ENCODE measurements around the gene KLK3. TPM values are rescaled to one million over a fixed set of nuclear protein-coding genes. Genes with fewer than 3 reads are reported as not detected.
A peak's percentile ranks its signal among the peaks of the same experiment; 100 is the strongest.
"Not testable (repeated sequence)": the region's sequence is repeated elsewhere in the genome, so short reads cannot be mapped to it uniquely, and the experiment has no call there.

The KLK3 gene
- 1 to 10 TPM in 2 of 4 donors, under 1 TPM in 2; 0.07 to 1.6 (median 0.69) TPM for polyA plus RNA-seq
- long read RNA-seq, donor 1, result 0 reads
- long read RNA-seq, donor 2, result 0 reads
- long read RNA-seq, donor 3, partial matches to known transcripts, result 0 of 1 reads
- long read RNA-seq, donor 3, other reads (novel, unspliced or antisense), result 0 of 1 reads
- long read RNA-seq, donor 4, result 0 reads
- long read RNA-seq, donor 5, result 0 reads
- long read RNA-seq, donor 6, result 0 reads
- long read RNA-seq, donor 7, result 0 reads
- long read RNA-seq, donor 8, result 0 reads
- long read RNA-seq, donor 9, result 0 reads
- long read RNA-seq, donor 10, result 0 reads

DNA sequence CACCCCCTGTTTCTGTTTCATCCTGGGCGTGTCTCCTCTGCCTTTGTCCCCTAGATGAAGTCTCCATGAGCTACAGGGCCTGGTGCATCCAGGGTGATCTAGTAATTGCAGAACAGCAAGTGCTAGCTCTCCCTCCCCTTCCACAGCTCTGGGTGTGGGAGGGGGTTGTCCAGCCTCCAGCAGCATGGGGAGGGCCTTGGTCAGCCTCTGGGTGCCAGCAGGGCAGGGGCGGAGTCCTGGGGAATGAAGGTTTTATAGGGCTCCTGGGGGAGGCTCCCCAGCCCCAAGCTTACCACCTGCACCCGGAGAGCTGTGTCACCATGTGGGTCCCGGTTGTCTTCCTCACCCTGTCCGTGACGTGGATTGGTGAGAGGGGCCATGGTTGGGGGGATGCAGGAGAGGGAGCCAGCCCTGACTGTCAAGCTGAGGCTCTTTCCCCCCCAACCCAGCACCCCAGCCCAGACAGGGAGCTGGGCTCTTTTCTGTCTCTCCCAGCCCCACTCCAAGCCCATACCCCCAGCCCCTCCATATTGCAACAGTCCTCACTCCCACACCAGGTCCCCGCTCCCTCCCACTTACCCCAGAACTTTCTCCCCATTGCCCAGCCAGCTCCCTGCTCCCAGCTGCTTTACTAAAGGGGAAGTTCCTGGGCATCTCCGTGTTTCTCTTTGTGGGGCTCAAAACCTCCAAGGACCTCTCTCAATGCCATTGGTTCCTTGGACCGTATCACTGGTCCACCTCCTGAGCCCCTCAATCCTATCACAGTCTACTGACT lies at the start of gene KLK3:
Gene KLK3 (plus strand): TSS at position 280 of the 775 bp plus-strand sequence. CDS start 41 bp downstream, at position 321.
- H3K36me3 ChIP-seq (ENCODE audit: control insufficient read depth in 3 of 3, insufficient read depth in 2 of 3, low read depth in 1 of 3, low read length in 3 of 3), result no peaks in the 10 kb centered on the region
- 61 to 75% (median 71%) methylated on average over 9 of the region's 9 CpGs for WGBS, 3 donors

DNA sequence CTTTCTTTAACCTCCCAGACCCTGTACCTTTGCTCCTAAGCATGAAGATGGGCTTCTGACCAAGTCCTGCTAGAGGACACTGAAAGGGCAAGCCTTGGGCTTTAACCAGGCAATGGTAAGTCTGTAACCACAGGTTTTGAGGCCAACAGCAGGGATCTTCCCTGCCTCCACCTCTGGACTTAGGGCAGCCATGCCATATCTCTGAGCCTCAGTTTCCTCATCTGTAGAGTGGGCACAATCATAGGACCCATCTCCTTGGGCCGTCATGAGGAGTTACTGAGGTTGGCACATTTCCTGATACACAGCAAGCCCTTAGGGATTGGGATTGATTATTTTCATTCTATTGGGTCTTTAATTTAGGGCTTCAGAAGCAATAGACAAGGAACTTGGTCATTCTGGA lies 45.9 kb upstream of the KLK3 start:
- no peaks in the 10 kb centered on the region for H3K36me3 ChIP-seq (ENCODE audit: control insufficient read depth in 3 of 3, insufficient read depth in 2 of 3, low read depth in 1 of 3, low read length in 3 of 3)
- no peak for FAIRE-seq
- no peaks in the 10 kb centered on the region for H3K9me3 ChIP-seq (ENCODE audit: control insufficient read depth in 2 of 2, insufficient read depth in 1 of 2, low read depth in 1 of 2, low read length in 1 of 2)
- H3K27ac ChIP-seq (ENCODE audit: low read depth in 1 of 3, low read length in 2 of 3), result no peak overlapping the region
- H3K27me3 ChIP-seq (ENCODE audit: control insufficient read depth in 3 of 3, insufficient read depth in 3 of 3, low read length in 3 of 3), result no peaks in the 10 kb centered on the region
- no peak for DNase-seq
- H3K4me3 ChIP-seq (ENCODE audit: low read depth in 1 of 3, low read length in 3 of 3), result no peak overlapping the region
- no peaks in the 10 kb centered on the region for H3K4me1 ChIP-seq (ENCODE audit: control insufficient read depth in 3 of 3, insufficient read depth in 2 of 3, low read depth in 1 of 3, low read length in 2 of 3)
- WGBS, 3 donors, result 68 to 74% (median 72%) methylated on average over 1 of the region's 1 CpG

More for the DNA sequence above, at the start of gene KLK3:
- DNase-seq (no peak), FAIRE-seq (no peak)
- peaks cover 0 to 9% (median 4%) of the 10 kb centered on the region in 3 donors for H3K27me3 ChIP-seq (ENCODE audit: control insufficient read depth in 3 of 3, insufficient read depth in 3 of 3, low read length in 3 of 3)
- H3K4me3 ChIP-seq (ENCODE audit: low read depth in 1 of 3, low read length in 3 of 3), result no peak within 1 kb of the TSS
- H3K27ac ChIP-seq (ENCODE audit: low read depth in 1 of 3, low read length in 2 of 3), result no peak within 1 kb of the TSS
- H3K4me1 ChIP-seq (ENCODE audit: control insufficient read depth in 3 of 3, insufficient read depth in 2 of 3, low read depth in 1 of 3, low read length in 2 of 3), result no peaks in the 10 kb centered on the region
- no peaks in the 10 kb centered on the region for H3K9me3 ChIP-seq (ENCODE audit: control insufficient read depth in 2 of 2, insufficient read depth in 1 of 2, low read depth in 1 of 2, low read length in 1 of 2)

DNA sequence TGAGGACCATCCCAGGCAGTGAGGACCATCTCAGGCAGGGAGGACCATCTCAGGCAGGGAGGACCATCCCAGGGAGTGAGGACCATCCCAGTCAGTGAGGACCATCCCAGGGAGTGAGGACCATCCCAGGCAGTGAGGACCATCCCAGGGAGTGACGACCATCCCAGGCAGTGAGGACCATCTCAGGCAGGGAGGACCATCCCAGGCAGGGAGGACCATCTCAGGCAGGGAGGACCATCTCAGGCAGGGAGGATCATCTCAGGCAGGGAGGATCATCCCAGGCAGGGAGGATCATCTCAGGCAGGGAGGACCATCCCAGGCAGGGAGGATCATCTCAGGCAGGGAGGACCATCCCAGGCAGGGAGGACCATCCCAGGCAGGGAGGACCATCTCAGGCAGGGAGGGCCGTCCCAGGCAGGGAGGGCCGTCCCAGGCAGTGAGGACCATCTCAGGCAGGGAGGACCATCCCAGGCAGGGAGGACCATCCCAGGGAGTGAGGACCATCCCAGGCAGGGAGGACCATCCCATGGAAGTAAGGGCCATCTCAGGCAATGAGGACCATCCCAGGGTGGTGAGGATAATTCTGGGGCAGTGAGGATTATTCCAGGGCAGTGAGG lies 43.0 kb upstream of the KLK3 start:
- H3K4me1 ChIP-seq (ENCODE audit: control insufficient read depth in 3 of 3, insufficient read depth in 2 of 3, low read depth in 1 of 3, low read length in 2 of 3); H3K4me3 ChIP-seq (ENCODE audit: low read depth in 1 of 3, low read length in 3 of 3); FAIRE-seq; H3K27me3 ChIP-seq (ENCODE audit: control insufficient read depth in 3 of 3, insufficient read depth in 3 of 3, low read length in 3 of 3); H3K27ac ChIP-seq (ENCODE audit: low read depth in 1 of 3, low read length in 2 of 3); DNase-seq; H3K9me3 ChIP-seq (ENCODE audit: control insufficient read depth in 2 of 2, insufficient read depth in 1 of 2, low read depth in 1 of 2, low read length in 1 of 2); H3K36me3 ChIP-seq (ENCODE audit: control insufficient read depth in 3 of 3, insufficient read depth in 2 of 3, low read depth in 1 of 3, low read length in 3 of 3): not testable (repeated sequence)
- WGBS, 3 donors, result 71 to 79% (median 75%) methylated on average over 3 of the region's 3 CpGs

DNA sequence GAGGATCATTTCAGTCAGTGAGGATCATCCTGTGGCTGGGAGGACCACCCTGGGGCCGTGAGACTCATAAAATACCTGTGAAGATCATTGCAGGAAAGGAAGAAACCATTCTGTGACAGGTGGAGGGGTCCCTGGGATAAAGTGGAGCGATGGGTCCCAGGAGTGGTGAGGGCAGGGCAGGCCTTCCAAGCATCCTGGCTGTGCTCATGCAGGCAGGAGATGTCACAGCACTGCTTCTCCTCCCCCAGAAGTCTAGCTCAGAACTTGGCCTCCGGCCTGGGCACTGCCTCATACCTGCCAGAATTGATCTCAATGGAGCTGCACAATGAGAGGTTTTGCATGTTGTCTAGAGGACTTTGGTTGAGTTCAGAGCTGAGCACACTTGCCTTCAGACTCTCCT lies 42.2 kb upstream of the KLK3 start:
- no peaks in the 10 kb centered on the region for H3K36me3 ChIP-seq (ENCODE audit: control insufficient read depth in 3 of 3, insufficient read depth in 2 of 3, low read depth in 1 of 3, low read length in 3 of 3)
- no peak overlapping the region for H3K4me3 ChIP-seq (ENCODE audit: low read depth in 1 of 3, low read length in 3 of 3)
- no peaks in the 10 kb centered on the region for H3K9me3 ChIP-seq (ENCODE audit: control insufficient read depth in 2 of 2, insufficient read depth in 1 of 2, low read depth in 1 of 2, low read length in 1 of 2)
- WGBS, 3 donors, result 49 to 66% (median 65%) methylated on average over 3 of the region's 3 CpGs
- H3K4me1 ChIP-seq (ENCODE audit: control insufficient read depth in 3 of 3, insufficient read depth in 2 of 3, low read depth in 1 of 3, low read length in 2 of 3), result no peaks in the 10 kb centered on the region
- no peak for FAIRE-seq
- no peak overlapping the region for H3K27ac ChIP-seq (ENCODE audit: low read depth in 1 of 3, low read length in 2 of 3)
- DNase-seq, result no peak
- H3K27me3 ChIP-seq (ENCODE audit: control insufficient read depth in 3 of 3, insufficient read depth in 3 of 3, low read length in 3 of 3), result peaks cover 0 to 10% (median 9%) of the 10 kb centered on the region in 3 donors

DNA sequence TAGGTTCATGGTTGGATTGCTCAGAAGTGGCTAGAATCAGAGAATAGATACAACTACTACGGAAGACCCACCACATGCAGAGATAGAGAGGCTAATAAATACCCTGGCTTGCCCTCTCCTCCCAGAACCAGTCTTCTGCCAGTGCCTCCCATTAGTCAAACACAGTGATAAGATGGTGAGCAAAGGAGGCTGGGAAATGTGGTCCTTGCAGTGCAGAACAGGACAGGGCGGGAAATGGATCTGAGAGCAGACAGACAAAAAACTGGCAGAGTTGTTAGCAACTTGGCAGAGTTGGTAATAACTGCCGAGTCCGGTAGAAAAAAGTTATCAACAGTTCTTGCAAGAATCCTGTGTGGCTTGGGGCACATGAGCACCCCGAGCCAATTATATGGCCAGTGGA lies 39.8 kb upstream of the KLK3 start:
- Histone ChIP-seq H3K9me3 (ENCODE audit: control insufficient read depth in 2 of 2, insufficient read depth in 1 of 2, low read depth in 1 of 2, low read length in 1 of 2) (no peaks in the 10 kb centered on the region), H3K4me1 (ENCODE audit: control insufficient read depth in 3 of 3, insufficient read depth in 2 of 3, low read depth in 1 of 3, low read length in 2 of 3) (peaks cover 0 to 14% (median 0%) of the 10 kb centered on the region in 3 donors), H3K27ac (ENCODE audit: low read depth in 1 of 3, low read length in 2 of 3) (no peak overlapping the region), H3K27me3 (ENCODE audit: control insufficient read depth in 3 of 3, insufficient read depth in 3 of 3, low read length in 3 of 3) (peaks cover 0 to 20% (median 20%) of the 10 kb centered on the region in 3 donors), H3K4me3 (ENCODE audit: low read depth in 1 of 3, low read length in 3 of 3) (no peak overlapping the region), H3K36me3 (ENCODE audit: control insufficient read depth in 3 of 3, insufficient read depth in 2 of 3, low read depth in 1 of 3, low read length in 3 of 3) (no peaks in the 10 kb centered on the region)
- FAIRE-seq, result no peak
- no peak for DNase-seq
- WGBS, 3 donors, result 58 to 80% (median 61%) methylated on average over 5 of the region's 5 CpGs

DNA sequence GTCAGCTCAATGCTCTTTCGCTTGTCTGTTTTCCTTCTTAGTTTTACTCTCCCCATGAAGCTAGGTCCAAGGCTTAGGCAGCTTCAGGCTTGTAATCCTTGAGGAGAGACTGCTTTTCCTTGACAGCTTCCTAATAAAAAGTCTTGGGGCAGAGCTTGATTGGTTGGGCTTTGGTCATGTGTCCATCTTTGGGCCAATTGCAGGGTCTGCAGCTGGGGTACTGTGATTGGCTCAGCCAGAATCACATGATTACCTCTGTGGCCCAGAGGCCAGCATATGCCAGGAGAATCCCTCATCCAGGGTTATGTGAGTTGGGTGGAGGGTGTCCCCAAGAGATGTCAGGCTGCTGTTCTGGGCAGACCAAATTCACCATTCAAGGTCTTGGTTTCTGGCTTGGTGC lies 39.3 kb upstream of the KLK3 start:
- 85 to 100% (median 91%) methylated on average over 1 of the region's 1 CpG for WGBS, 3 donors

DNA sequence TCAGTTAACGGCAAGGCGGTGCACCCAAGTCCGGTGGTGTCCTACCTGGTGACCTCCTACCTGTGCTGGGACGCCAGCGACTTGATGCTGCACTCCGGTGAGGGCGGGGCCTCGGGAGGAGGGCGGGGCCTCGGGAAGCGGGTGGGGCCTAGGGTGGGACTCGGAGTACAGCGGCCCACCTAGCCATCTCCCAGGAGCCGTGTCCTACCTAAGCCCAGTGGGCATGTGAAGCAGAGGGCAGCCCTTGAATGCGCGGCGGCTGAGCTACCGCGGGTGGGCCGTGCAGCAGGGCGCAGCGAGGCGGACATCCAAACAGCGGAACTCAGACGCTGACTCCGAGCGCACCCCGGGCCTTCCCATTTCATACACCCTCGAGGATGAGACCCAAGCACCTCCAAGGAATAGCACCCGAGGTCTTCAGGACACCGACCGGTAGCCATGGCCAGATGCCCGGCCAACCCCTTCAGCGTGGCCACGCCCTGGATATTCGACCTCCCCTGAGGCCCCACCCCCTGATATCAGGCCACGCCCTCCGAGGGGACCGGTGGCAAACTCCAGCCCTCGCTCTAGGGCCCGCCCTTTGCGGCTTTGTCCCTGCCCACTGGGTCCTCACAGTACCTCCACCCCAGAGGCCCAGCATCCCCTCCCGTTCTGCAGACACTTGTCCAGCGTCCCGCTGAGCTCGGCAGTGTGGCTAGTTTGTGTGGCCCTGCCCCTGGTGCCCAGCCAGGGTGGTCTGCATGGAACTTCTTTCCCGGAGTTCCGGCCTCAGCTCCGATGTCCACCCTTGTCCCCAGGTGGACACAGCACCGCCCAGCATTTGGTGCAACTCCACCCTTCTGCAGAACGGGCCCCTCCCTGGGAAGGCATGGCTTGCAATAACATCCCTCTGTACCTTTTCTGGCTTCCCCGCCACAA lies 36.5 kb upstream of the KLK3 start:
- WGBS, 3 donors, result 5 to 6% (median 6%) methylated on average over 42 to 52 of the region's 52 CpGs

More for the DNA sequence above, 39.3 kb upstream of the KLK3 start:
- FAIRE-seq (no peak), DNase-seq (no peak)
- peaks cover 0 to 24% (median 23%) of the 10 kb centered on the region in 3 donors for H3K27me3 ChIP-seq (ENCODE audit: control insufficient read depth in 3 of 3, insufficient read depth in 3 of 3, low read length in 3 of 3)
- no peak overlapping the region for H3K4me3 ChIP-seq (ENCODE audit: low read depth in 1 of 3, low read length in 3 of 3)
- no peak overlapping the region for H3K27ac ChIP-seq (ENCODE audit: low read depth in 1 of 3, low read length in 2 of 3)
- peaks cover 0 to 17% (median 0%) of the 10 kb centered on the region in 3 donors for H3K4me1 ChIP-seq (ENCODE audit: control insufficient read depth in 3 of 3, insufficient read depth in 2 of 3, low read depth in 1 of 3, low read length in 2 of 3)
- no peaks in the 10 kb centered on the region for H3K9me3 ChIP-seq (ENCODE audit: control insufficient read depth in 2 of 2, insufficient read depth in 1 of 2, low read depth in 1 of 2, low read length in 1 of 2)
- H3K36me3 ChIP-seq (ENCODE audit: control insufficient read depth in 3 of 3, insufficient read depth in 2 of 3, low read depth in 1 of 3, low read length in 3 of 3), result no peaks in the 10 kb centered on the region

More for the DNA sequence above, 36.5 kb upstream of the KLK3 start:
- Histone ChIP-seq H3K36me3 (ENCODE audit: control insufficient read depth in 3 of 3, insufficient read depth in 2 of 3, low read depth in 1 of 3, low read length in 3 of 3) (no peaks in the 10 kb centered on the region), H3K27me3 (ENCODE audit: control insufficient read depth in 3 of 3, insufficient read depth in 3 of 3, low read length in 3 of 3) (peaks cover 0 to 27% (median 26%) of the 10 kb centered on the region in 3 donors), H3K9me3 (ENCODE audit: control insufficient read depth in 2 of 2, insufficient read depth in 1 of 2, low read depth in 1 of 2, low read length in 1 of 2) (no peaks in the 10 kb centered on the region), H3K4me1 (ENCODE audit: control insufficient read depth in 3 of 3, insufficient read depth in 2 of 3, low read depth in 1 of 3, low read length in 2 of 3) (peaks cover 0 to 37% (median 0%) of the 10 kb centered on the region in 3 donors), H3K27ac (ENCODE audit: low read depth in 1 of 3, low read length in 2 of 3) (no peak overlapping the region), H3K4me3 (ENCODE audit: low read depth in 1 of 3, low read length in 3 of 3) (peak overlapping the region in 2 of 3 donors; percentile 4 to 19)
- FAIRE-seq (no peak), DNase-seq (peak; percentile 77 to 80)
